Adrenal gland (tissue), 5 donors: ENCODE data around the gene TET2.

ENCODE experiments used
- CTCF ChIP-seq, 6 experiments: fragments of 450-650 bp in 4 of 6; fragments of 200-600 bp in 2 of 6; sonication (generic) in 1 of 6; IDR thresholded peaks; 1 replicate in 5 of 6; 2 replicates in 1 of 6; pipeline versions ENCODE4 v1.5.1 to v1.8.0; 2016 to 2021; ENCODE audit warnings: antibody characterized with exemption in 6 of 6, mild to moderate bottlenecking in 2 of 6, moderate library complexity in 1 of 6
- POLR2A ChIP-seq, 2 donors: fragments of 450-650 bp; IDR thresholded peaks; one replicate each; pipeline ENCODE4 v1.6.1; 2017; ENCODE audit warnings: antibody characterized with exemption in 2 of 2, mild to moderate bottlenecking in 2 of 2, moderate library complexity in 1 of 2
- donor health status: DM: no; HTN: no; CAD: no.

- TF ChIP-seq CTCF (IDR thresholded peaks at IDR 0.05) (no peak), POLR2A (IDR thresholded peaks at IDR 0.05) (no peak)
Measured at GRCh38 chr4:105153749-105154148, 7.1 kb downstream of the TET2 start.
